GM19099 (cell line): ENCODE data around the gene ZMIZ1.

Experiments
- POLR2A ChIP-seq: IDR thresholded peaks from 3 replicates; pipeline ENCODE4 v1.6.1; 2011; ENCODE audit warnings: low read depth; ENCODE audit not compliant: insufficient read length; ENCODE audit errors: extremely low read depth

Gene ZMIZ1

DNA sequence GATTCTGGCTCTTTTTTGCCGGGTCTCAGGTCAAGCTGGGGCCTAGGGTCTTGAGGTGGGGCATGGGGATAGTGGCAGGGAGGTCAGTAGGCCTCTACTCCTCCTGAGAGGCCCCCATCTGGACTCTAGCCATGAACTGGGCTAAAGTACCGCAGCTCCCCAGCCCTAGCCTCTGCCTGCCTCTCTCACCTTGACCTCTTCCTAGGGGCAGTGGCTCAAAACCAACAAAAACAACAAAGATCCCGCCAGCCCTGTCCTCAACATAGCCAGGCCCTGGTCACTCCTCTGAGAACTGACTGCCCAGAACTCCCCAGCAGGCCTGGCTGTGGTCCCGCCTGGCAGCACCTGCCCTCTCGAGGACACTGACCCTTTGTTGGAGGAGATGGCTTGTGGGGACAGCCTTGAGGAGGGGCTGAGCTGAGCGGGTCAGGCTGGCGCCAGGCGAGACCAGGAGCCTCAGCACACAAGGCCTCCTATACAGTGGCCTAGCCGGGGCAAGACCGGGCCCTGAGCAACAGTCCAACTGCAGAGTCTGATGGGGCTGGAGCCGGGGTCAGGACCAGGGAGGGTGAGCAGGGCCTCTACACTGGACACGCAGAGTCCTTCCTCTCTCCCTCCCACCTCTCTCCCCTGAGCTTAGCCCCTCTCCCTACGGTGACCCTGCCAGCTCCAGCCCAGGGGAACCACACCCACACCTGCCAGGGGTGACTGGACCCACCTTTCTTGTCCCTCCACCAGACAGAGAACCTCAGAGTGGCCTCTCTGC, 266.9 kb downstream of the ZMIZ1 start:
- TF ChIP-seq POLR2A, result no peak

GRCh38 chr10:79336276-79336675, 267.5 kb downstream of the ZMIZ1 start:
- no peak for TF ChIP-seq POLR2A

DNA sequence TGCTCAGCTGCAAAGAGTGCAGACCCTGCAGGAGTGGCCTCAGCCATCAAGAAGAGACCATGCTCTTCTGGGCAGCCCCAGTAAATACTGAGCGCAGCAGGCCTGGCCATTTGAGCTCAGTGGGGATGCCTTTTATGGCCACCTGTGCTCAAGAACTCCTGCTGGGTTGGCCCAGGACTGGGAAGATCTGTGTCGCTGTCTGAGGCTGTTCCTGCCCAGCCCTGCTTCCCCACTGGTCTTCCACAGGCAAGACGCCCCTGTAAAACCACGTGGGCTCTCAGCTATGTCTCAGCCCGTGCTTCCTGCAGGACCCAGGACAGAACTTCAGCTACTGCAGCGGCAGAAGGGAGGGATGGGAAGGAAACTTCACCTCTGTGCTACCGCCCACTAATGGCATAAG, 268.0 kb downstream of the ZMIZ1 start:
- TF ChIP-seq POLR2A, result no peak

- TF ChIP-seq POLR2A, result no peak
Measured at GRCh38 chr10:79339266-79339665, 270.5 kb downstream of the ZMIZ1 start.

- TF ChIP-seq POLR2A, result no peak
Measured at GRCh38 chr10:79340646-79341244, 272.0 kb downstream of the ZMIZ1 start.

DNA sequence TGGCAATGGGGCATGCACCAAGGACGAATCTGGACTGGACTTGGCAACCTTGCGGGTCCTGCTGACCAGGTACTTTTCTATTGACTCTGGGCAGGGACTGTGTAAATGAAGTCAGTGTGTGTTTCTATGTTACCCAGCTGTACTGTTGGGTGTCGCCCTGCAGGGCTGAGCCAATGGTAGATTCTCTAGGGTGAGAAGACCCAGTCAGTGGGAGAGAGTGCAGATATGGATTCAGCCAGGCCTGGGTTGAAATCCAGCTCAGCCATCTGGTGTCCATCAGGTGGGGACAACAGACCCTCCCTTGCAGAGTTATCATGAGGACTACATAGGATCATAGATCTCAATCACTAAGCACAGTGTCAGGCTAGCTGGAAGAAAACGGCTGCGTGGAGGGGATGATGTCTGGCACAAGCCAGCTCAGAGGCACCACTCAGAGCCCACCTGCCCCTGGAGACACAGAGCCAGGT, 273.6 kb downstream of the ZMIZ1 start:
- TF ChIP-seq POLR2A, result no peak

- no peak for TF ChIP-seq POLR2A
Measured at GRCh38 chr10:79342811-79343561, 274.2 kb downstream of the ZMIZ1 start.

- no peak for TF ChIP-seq POLR2A
Measured at GRCh38 chr10:79344502-79345195, 275.9 kb downstream of the ZMIZ1 start.

- TF ChIP-seq POLR2A, result no peak
Measured at GRCh38 chr10:79345241-79346011, 276.7 kb downstream of the ZMIZ1 start.

DNA sequence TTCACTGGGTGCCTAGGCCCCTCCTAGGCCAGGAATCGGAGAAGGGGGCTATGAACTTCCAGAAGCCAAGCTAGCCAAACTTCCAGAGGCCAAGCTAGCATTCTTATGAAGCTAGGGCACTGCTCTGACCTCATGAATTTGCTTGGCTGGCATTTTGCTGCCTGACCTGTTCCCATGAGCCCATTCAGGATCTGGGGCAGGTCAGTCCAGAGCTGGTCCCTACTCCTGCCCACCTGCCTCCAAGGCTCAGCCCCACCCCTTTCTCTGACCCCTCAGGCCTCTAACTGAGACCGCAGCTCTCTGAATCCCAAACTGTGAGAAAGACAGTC, 277.2 kb downstream of the ZMIZ1 start:
- no peak for TF ChIP-seq POLR2A

GRCh38 chr10:79346388-79347225, 277.8 kb downstream of the ZMIZ1 start:
- TF ChIP-seq POLR2A, result no peak

DNA sequence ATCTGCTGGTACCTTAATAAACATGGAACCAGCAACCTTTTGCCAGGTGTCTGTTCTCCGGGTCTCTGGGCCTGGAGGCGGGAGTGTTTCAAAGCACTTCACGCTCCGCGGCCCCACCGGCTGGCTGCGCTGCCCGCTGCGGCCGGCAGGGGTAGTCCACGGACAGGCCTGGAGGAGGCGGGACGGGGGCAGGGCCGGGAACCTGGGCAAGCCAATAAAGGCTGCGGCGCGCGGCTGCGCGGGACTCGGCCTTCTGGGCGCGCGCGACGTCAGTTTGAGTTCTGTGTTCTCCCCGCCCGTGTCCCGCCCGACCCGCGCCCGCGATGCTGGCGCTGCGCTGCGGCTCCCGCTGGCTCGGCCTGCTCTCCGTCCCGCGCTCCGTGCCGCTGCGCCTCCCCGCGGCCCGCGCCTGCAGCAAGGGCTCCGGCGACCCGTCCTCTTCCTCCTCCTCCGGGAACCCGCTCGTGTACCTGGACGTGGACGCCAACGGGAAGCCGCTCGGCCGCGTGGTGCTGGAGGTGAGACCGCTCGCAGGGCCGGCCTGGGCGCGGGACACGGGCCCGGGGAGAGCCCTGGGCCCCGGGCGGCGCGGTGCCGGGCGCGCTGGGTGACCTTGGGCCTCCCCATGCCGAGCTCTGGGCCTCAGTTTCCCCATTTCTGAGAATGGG, 278.6 kb downstream of the ZMIZ1 start, which contains the start of gene PPIF:
TSS of gene PPIF (plus strand) at position 244 of the 668 bp plus-strand sequence. CDS start at position 324, 80 bp downstream.
- peak; percentile 93 for TF ChIP-seq POLR2A
